RWPE2 (cell line): Measurements from ENCODE around the gene SRY.
A peak's percentile ranks its signal among the peaks of the same experiment; 100 is the strongest.
"Not testable (repeated sequence)": the region's sequence is repeated elsewhere in the genome, so short reads cannot be mapped to it uniquely, and the experiment has no call there.

ENCODE experiments used
- ATAC-seq: fragments of 200-7000 bp; cut with Tn5 transposase; 3 replicates; pipeline ENCODE4 v1.9.1; 2021; ENCODE audit warnings: low read depth
- DNase-seq: peaks from one replicate; pipeline ENCODE4 v3.0.0-alpha.2; 2020; ENCODE audit warnings: low spot score
- H3K27ac ChIP-seq: fragments of 450-650 bp; 2 replicates; pipeline ENCODE4 v1.5.1; 2017; ENCODE audit warnings: mild to moderate bottlenecking; ENCODE audit not compliant: poor library complexity, severe bottlenecking
- H3K27me3 ChIP-seq: fragments of 250-450 bp; sonication (Bioruptor Pico); 2 replicates; pipeline ENCODE4 v1.5.1; 2021; ENCODE audit warnings: mild to moderate bottlenecking, moderate library complexity; ENCODE audit not compliant: insufficient read depth, poor library complexity, severe bottlenecking
- H3K36me3 ChIP-seq: fragments of 250-450 bp; sonication (Bioruptor Pico); 2 replicates; pipeline ENCODE4 v1.5.1; 2020; ENCODE audit warnings: low read depth, mild to moderate bottlenecking, moderate library complexity
- H3K4me1 ChIP-seq: fragments of 250-450 bp; sonication (Bioruptor Pico); 2 replicates; pipeline ENCODE4 v1.5.1; 2021; ENCODE audit warnings: mild to moderate bottlenecking, moderate library complexity; ENCODE audit not compliant: insufficient read depth, poor library complexity, severe bottlenecking
- H3K4me3 ChIP-seq: fragments of 250-450 bp; sonication (Bioruptor Pico); 2 replicates; pipeline ENCODE4 v1.5.1; 2021; ENCODE audit warnings: mild to moderate bottlenecking, moderate library complexity; ENCODE audit not compliant: severe bottlenecking
- H3K9me3 ChIP-seq: fragments of 250-450 bp; sonication (Bioruptor Pico); 2 replicates; pipeline ENCODE4 v1.5.1; 2021; ENCODE audit warnings: mild to moderate bottlenecking, moderate library complexity; ENCODE audit not compliant: severe bottlenecking
- TF ChIP-seq, protein P1 (sequence below): fragments of 450-650 bp; IDR thresholded peaks from one replicate; pipeline ENCODE4 v1.5.1; 2017; ENCODE audit warnings: mild to moderate bottlenecking, moderate library complexity; ENCODE audit not compliant: poor library complexity, severe bottlenecking

SRY gene

DNA sequence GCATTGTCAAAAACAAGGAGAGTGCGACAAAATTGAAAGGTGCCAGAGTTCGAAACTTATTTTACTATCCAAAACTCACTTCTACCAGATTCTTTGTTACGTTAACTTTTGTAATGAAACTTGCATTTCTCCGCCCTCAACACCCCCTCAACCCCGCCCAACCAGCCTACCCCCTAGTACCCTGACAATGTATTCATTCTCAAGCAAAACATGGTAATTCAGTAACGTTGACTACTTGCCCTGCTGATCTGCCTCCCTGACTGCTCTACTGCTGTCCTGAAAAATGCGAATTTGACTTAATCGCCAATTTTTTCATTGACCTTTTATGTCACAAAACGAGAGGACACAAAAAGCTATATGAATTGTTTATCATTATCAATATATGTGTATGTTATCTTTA lies at the start of gene SRY:
SRY (minus strand) TSS at position 83 of the 400 bp plus-strand sequence; CDS start at position 4, 79 bp downstream.
- H3K9me3 ChIP-seq, result no peaks in the 10 kb centered on the region
- H3K4me3 ChIP-seq, result peak within 1 kb of the TSS; percentile 20
- DNase-seq, result no peak
- H3K27ac ChIP-seq, result no peak within 1 kb of the TSS
- ATAC-seq, result 0 out of 3 replicates have a peak, but pooled peaks have one; percentile 23
- TF ChIP-seq, protein P1, sequence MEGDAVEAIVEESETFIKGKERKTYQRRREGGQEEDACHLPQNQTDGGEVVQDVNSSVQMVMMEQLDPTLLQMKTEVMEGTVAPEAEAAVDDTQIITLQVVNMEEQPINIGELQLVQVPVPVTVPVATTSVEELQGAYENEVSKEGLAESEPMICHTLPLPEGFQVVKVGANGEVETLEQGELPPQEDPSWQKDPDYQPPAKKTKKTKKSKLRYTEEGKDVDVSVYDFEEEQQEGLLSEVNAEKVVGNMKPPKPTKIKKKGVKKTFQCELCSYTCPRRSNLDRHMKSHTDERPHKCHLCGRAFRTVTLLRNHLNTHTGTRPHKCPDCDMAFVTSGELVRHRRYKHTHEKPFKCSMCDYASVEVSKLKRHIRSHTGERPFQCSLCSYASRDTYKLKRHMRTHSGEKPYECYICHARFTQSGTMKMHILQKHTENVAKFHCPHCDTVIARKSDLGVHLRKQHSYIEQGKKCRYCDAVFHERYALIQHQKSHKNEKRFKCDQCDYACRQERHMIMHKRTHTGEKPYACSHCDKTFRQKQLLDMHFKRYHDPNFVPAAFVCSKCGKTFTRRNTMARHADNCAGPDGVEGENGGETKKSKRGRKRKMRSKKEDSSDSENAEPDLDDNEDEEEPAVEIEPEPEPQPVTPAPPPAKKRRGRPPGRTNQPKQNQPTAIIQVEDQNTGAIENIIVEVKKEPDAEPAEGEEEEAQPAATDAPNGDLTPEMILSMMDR, result no peak
- no peaks in the 10 kb centered on the region for H3K4me1 ChIP-seq
- no peaks in the 10 kb centered on the region for H3K36me3 ChIP-seq
- peaks cover 31% of the 10 kb centered on the region for H3K27me3 ChIP-seq

- TF ChIP-seq, protein P1, result no peak
- H3K4me1 ChIP-seq, result no peaks in the 10 kb centered on the region
- H3K9me3 ChIP-seq, result no peaks in the 10 kb centered on the region
- ATAC-seq (no peak), DNase-seq (no peak)
- no peaks in the 10 kb centered on the region; the same call in 1 of the 2 replicates for H3K36me3 ChIP-seq
- H3K27me3 ChIP-seq, result no peaks in the 10 kb centered on the region
- no peak overlapping the region for H3K27ac ChIP-seq
- H3K4me3 ChIP-seq, result no peak overlapping the region
These were observed 49.6 kb upstream of the SRY start for GRCh38 chrY:2837078-2837477.

DNA sequence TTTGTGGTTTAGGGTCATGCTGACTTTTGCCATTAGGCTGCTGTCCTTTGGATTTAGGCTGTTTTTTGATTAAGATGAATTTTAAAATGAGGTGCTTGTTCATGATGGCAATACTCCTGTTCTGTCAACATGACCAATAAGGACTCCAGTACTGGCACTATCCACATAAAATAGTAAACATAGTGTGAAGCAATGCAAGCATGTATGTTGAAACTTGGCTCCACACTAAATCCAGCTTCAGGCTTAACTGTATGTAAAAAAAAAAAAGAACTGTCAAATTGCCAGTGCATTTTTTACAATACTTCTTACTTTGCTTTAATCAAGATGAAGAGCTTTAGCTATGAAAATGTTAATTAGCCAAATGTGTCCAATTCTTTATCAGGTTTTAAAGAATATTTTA lies 47.7 kb upstream of the SRY start:
- TF ChIP-seq, protein P1, result no peak
- H3K36me3 ChIP-seq, result no peaks in the 10 kb centered on the region
- no peak overlapping the region for H3K4me3 ChIP-seq
- no peaks in the 10 kb centered on the region for H3K4me1 ChIP-seq
- DNase-seq (no peak), ATAC-seq (no peak)
- H3K27me3 ChIP-seq, result no peaks in the 10 kb centered on the region
- H3K27ac ChIP-seq, result no peak overlapping the region
- H3K9me3 ChIP-seq, result no peaks in the 10 kb centered on the region

DNA sequence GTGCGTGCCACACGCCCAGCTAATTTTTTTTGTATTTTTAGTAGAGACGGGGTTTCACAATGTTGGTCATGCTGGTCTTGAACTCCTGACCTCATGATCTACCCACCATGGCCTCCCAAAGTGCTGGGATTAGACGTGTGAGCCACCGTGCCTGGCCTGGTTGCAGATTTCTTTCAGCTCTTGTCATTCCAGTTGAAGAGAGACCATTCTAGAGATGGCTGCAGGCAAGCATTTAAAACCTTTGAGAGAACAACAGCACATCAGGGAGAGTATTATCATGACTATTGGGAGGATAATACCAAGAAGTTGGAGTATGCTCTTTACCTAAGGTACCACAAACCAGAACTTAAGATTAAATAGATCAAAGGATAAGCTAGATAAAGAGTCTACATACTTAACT lies 41.0 kb upstream of the SRY start:
- Histone ChIP-seq H3K4me3 (no peak overlapping the region), H3K36me3 (no peaks in the 10 kb centered on the region), H3K9me3 (no peaks in the 10 kb centered on the region), H3K27ac (no peak overlapping the region), H3K4me1 (peaks cover 9% of the 10 kb centered on the region), H3K27me3 (no peaks in the 10 kb centered on the region)
- TF ChIP-seq, protein P1, result no peak
- ATAC-seq (no peak), DNase-seq (no peak)

DNA sequence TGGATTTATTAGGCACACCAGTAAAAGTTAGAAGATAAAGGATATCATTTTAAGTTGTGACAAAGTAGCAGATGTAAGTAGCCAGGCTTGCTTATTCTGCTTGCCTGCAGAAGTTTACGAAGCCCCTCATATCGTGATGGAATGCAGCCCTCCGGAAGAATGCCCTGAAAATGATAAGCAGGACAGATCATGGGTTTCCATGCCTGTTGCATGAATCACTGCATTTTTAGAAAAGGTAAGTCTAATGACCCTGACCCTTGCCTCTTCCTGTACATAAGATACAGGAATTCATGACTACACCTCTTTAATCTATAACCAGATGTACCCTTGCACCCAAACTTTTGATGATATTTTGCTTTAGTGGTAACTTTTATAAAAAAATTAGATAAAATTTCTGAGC lies 37.0 kb upstream of the SRY start:
- H3K27me3 ChIP-seq, result no peaks in the 10 kb centered on the region
- H3K4me1 ChIP-seq, result peaks cover 9% of the 10 kb centered on the region
- H3K36me3 ChIP-seq, result no peaks in the 10 kb centered on the region
- DNase-seq, result no peak
- H3K9me3 ChIP-seq, result no peaks in the 10 kb centered on the region
- TF ChIP-seq, protein P1, result no peak
- ATAC-seq, result peak; percentile 66; the same call in 2 of the 3 replicates
- no peak overlapping the region for H3K4me3 ChIP-seq
- no peak overlapping the region for H3K27ac ChIP-seq

DNA sequence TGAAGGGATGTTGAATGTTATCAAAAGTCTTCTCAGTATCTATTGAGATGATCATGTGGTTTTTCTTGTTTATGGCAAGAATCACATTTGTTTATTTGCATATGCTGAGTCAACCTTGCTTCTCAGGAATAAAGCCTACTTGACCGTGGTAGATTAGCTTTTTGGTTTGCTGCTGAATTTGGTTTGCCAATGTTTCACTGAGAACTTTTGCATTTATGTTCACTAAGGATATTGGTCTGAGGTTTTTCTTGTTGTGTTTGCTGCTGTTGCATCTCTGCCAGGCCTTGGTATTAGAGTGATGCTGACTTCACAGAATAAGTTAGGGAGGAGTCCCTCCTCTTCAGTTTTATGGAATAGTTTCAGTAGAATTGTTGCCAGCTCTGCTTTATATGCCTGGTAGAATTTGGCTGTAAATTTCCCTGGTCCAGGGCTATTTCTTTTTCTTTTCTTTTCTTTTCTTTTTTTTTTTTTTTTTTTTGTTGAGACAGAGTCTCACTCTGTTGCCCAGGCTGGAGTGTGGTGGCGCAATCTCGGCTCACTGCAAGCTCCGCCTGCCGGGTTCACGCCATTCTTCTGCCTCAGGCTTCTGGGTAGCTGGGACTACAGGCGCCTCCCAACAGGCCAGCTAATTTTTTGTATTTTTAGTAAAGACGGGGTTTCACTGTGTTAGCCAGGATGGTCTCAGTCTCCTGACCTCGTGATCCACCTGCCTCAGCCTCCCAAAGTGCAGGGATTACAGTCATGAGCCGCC lies 29.8 kb upstream of the SRY start:
- DNase-seq, H3K9me3 ChIP-seq, ATAC-seq, H3K27ac ChIP-seq, H3K4me3 ChIP-seq, H3K4me1 ChIP-seq, H3K27me3 ChIP-seq, H3K36me3 ChIP-seq: not testable (repeated sequence)
